Measurements from ENCODE around the gene AMPD2. TPM values are rescaled to one million over a fixed set of nuclear protein-coding genes. Genes with fewer than 3 reads are reported as not detected.
"Not testable (repeated sequence)": the region's sequence is repeated elsewhere in the genome, so short reads cannot be mapped to it uniquely, and the experiment has no call there.

AMPD2 gene
- total RNA-seq, 4 donors from 2014 or later = 21.3 to 59.7 (median 39.0) TPM

DNA sequence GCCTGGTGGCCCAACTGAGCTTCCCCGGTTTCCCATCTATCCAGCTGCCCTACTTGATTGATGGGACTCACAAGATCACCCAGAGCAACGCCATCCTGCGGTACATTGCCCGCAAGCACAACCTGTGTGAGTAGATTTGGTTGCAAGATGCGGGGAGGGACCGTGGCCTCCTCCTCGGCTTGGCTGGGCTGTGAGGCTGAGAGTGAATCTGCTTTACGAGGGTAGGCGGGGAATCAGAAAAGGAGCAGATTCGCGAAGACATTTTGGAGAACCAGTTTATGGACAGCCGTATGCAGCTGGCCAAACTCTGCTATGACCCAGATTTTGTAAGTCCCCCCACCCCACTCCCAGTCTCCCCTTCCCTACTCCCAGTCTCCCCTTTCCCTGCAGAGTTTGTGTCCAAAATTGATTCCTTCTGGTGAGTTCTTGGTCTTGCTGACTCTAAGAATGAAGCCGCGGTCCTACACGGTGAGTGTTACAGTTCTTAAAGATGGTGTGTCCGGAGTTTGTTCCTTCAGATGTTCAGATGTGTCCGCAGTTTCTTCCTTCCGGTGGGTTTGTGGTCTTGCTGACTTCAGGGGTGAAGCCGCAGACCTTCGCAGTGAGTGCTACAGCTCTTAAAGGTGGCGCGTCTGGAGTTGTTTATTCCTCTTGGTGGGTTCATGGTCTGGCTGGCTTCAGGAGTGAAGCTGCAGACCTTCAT lies 49.8 kb downstream of the AMPD2 start:
- peak overlapping the region in 1 of 4 donors; percentile 1 for H3K4me3 ChIP-seq
- peak; percentile 27 for DNase-seq
- 80% methylated on average over 22 of the region's 22 CpGs; no CpG with 5 or more reads in 1 of the 2 donors for WGBS, 2 donors (ENCODE audit: low coverage in 1 of 2)
- no peaks in the 10 kb centered on the region for H3K36me3 ChIP-seq
- intact Hi-C loops (cut with DNase I; ENCODE audit: low total_unique reads) (no loop called here), in situ Hi-C loops (cut with MboI; ENCODE audit: low pct_ligation_motif_present in 1 of 4, low pct_unique_long_range_greater_than_20kb in 1 of 4, low sequenced_read_pairs in 3 of 4) (loop anchor here in 1 of 4 donors (25.0 kb wide), 1 partner anchor 318 kb away; the partner anchor contains the start of gene AHCYL1)
- peaks cover 0 to 14% (median 6%) of the 10 kb centered on the region in 4 donors for H3K4me1 ChIP-seq
- peak overlapping the region in 3 of 4 donors; percentile 5 to 43 (median 29) for H3K27ac ChIP-seq
- TF ChIP-seq EP300 (IDR thresholded peaks at IDR 0.05; ENCODE audit: low read depth) = no peak
- TF ChIP-seq, protein P1, sequence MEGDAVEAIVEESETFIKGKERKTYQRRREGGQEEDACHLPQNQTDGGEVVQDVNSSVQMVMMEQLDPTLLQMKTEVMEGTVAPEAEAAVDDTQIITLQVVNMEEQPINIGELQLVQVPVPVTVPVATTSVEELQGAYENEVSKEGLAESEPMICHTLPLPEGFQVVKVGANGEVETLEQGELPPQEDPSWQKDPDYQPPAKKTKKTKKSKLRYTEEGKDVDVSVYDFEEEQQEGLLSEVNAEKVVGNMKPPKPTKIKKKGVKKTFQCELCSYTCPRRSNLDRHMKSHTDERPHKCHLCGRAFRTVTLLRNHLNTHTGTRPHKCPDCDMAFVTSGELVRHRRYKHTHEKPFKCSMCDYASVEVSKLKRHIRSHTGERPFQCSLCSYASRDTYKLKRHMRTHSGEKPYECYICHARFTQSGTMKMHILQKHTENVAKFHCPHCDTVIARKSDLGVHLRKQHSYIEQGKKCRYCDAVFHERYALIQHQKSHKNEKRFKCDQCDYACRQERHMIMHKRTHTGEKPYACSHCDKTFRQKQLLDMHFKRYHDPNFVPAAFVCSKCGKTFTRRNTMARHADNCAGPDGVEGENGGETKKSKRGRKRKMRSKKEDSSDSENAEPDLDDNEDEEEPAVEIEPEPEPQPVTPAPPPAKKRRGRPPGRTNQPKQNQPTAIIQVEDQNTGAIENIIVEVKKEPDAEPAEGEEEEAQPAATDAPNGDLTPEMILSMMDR (IDR thresholded peaks at IDR 0.05) = no peak
- no peak for TF ChIP-seq POLR2A (IDR thresholded peaks at IDR 0.05)
- no peak for TF ChIP-seq POLR2AphosphoS5 (IDR thresholded peaks at IDR 0.05)
- no peaks in the 10 kb centered on the region for H3K9me3 ChIP-seq
- H3K27me3 ChIP-seq = no peaks in the 10 kb centered on the region

DNA sequence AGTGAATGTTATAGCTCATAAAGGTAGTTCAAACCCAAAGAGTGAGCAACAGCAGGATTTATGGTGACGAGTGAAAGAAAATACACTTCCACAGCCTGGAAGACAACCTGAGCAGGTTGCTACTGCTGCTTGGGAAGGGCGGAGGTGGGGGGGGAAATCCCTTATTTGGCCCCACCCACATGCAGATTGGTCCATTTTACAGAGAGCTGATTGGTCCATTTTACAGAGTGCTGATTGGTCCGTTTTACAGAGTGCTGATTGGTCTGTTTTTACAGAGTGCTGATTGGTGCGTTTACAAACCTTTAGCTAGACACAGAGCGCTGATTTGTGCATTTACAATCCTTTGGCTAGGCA lies 50.3 kb downstream of the AMPD2 start:
- DNase-seq; H3K36me3 ChIP-seq; H3K4me3 ChIP-seq; H3K27me3 ChIP-seq; H3K9me3 ChIP-seq; intact Hi-C loops (cut with DNase I; ENCODE audit: low total_unique reads): not testable (repeated sequence)
- H3K27ac ChIP-seq = peak overlapping the region in 1 of 4 donors; percentile 43
- H3K4me1 ChIP-seq = peaks cover 0 to 14% (median 6%) of the 10 kb centered on the region in 4 donors
- in situ Hi-C loops (cut with MboI; ENCODE audit: low pct_ligation_motif_present in 1 of 4, low pct_unique_long_range_greater_than_20kb in 1 of 4, low sequenced_read_pairs in 3 of 4) = loop anchor here in 2 of 4 donors (5.0 to 25.0 kb wide), 2 partner anchors 52 to 317 kb away; partner anchors contain the start of gene AHCYL1 (in 1 of the 2)
- WGBS, 2 donors (ENCODE audit: low coverage in 1 of 2) = 94 to 100% methylated on average over 2 to 5 of the region's 5 CpGs

DNA sequence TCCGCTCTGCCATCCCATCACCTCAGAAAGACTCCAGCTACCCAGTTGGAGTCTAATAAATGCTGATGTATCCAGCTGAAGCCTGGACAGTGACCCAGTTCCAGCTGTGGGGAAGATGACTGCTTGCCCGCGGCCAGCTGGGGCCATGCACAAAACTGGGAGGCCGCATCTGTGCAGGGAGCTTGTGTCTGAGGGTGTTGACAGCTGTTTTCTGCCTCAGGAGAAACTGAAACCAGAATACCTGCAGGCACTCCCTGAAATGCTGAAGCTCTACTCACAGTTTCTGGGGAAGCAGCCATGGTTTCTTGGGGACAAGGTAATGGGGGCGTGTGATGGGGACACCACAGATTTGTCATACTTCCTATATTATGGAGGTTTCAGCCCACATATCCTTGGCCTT lies 51.4 kb downstream of the AMPD2 start:
- H3K36me3 ChIP-seq = no peaks in the 10 kb centered on the region
- no peaks in the 10 kb centered on the region for H3K27me3 ChIP-seq
- peak; percentile 17 for DNase-seq
- intact Hi-C loops (cut with DNase I; ENCODE audit: low total_unique reads) = no loop called here
- H3K4me1 ChIP-seq = peaks cover 0 to 14% (median 6%) of the 10 kb centered on the region in 4 donors
- H3K4me3 ChIP-seq = no peak overlapping the region
- TF ChIP-seq POLR2A (IDR thresholded peaks at IDR 0.05) (no peak), POLR2AphosphoS5 (IDR thresholded peaks at IDR 0.05) (no peak), EP300 (IDR thresholded peaks at IDR 0.05; ENCODE audit: low read depth) (no peak)
- TF ChIP-seq, protein P1 (IDR thresholded peaks at IDR 0.05) = no peak
- no peak overlapping the region for H3K27ac ChIP-seq
- 80 to 90% methylated on average over 1 to 5 of the region's 5 CpGs for WGBS, 2 donors (ENCODE audit: low coverage in 1 of 2)
- no peaks in the 10 kb centered on the region for H3K9me3 ChIP-seq
- in situ Hi-C loops (cut with MboI; ENCODE audit: low pct_ligation_motif_present in 1 of 4, low pct_unique_long_range_greater_than_20kb in 1 of 4, low sequenced_read_pairs in 3 of 4) = loop anchor here in 2 of 4 donors (5.0 to 25.0 kb wide), 2 partner anchors 51 to 316 kb away; partner anchors contain the start of gene AHCYL1 (in 1 of the 2)

DNA sequence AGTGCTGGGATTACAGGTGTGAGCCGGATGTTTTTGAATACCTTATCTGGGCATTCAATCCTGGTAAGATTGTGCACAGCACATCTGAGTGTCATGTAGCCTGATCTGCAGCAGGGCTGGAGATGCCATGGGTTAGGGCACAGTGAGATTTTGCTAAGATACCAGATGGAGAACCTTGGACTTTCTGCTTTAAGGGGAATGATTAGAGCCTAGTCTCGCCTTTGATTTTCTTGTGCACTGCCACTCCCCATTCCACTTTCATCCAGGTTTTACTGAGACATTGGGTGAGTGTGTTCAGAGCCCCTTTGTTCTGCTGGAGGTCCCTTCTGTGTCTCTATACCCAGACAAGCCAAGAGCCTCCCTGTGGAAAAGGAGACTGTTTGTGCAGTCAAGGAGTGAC lies 54.2 kb downstream of the AMPD2 start:
- H3K4me3 ChIP-seq; intact Hi-C loops (cut with DNase I; ENCODE audit: low total_unique reads); H3K36me3 ChIP-seq; DNase-seq; H3K9me3 ChIP-seq; H3K4me1 ChIP-seq; H3K27me3 ChIP-seq; H3K27ac ChIP-seq: not testable (repeated sequence)
- in situ Hi-C loops (cut with MboI; ENCODE audit: low pct_ligation_motif_present in 1 of 4, low pct_unique_long_range_greater_than_20kb in 1 of 4, low sequenced_read_pairs in 3 of 4) = loop anchor here in 2 of 4 donors (5.0 to 25.0 kb wide), 2 partner anchors 48 to 313 kb away; partner anchors contain the start of gene AHCYL1 (in 1 of the 2)
- WGBS, 2 donors (ENCODE audit: low coverage in 1 of 2) = 70% methylated on average over 2 of the region's 2 CpGs; no CpG with 5 or more reads in 1 of the 2 donors

DNA sequence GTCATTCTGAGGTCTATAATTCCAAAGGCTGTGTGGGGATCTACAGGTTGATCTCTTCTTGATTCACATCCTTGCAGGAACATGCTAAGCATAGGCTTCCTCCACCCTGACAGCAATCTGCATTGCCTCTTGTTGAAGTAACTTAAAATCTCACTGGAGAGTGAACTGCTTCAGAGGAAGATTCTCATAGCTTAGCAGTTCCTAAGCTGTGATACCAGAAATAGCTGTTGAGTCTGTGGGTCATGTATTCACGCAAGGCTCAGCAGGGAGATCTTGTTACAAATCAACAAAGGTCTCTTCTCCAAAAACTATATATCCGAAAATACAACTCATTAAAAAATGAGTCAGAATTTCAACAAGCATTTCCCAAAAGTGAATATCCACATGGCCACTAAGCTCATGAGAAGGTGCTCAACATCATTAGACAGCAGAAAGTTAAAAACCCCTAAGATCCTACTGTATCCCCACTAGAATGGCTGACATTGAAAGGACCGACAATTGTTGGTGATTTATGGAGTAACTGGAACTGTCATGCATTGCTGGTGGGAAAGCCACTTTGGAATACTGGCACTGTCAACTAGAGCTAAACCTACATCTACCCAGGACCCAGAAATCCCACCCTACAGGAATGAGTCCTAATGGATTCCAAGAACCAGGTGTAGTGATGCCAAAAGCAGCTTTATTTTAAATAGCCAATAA lies 57.2 kb downstream of the AMPD2 start:
- H3K4me1 ChIP-seq; H3K27me3 ChIP-seq; DNase-seq; H3K9me3 ChIP-seq; H3K27ac ChIP-seq; H3K4me3 ChIP-seq; intact Hi-C loops (cut with DNase I; ENCODE audit: low total_unique reads); H3K36me3 ChIP-seq; in situ Hi-C loops (cut with MboI; ENCODE audit: low pct_ligation_motif_present in 1 of 4, low pct_unique_long_range_greater_than_20kb in 1 of 4, low sequenced_read_pairs in 3 of 4): not testable (repeated sequence)
- WGBS, 2 donors (ENCODE audit: low coverage in 1 of 2) = 91 to 93% methylated on average over 2 to 3 of the region's 3 CpGs

Data from transverse colon (tissue), 4 donors.